GM12864 (cell line): Measurements from ENCODE around the gene MDFI.

Experiments
- DNase-seq: peaks from one replicate; pipeline ENCODE4 v3.0.0-alpha.2; 2011; ENCODE audit warnings: low read depth
- H3K4me3 ChIP-seq: 2 replicates; pipeline ENCODE4 v1.5.1; 2011; ENCODE audit warnings: mild to moderate bottlenecking, low read depth, low read length, control low read depth
- TF ChIP-seq, protein P1 (sequence below): IDR thresholded peaks from 2 replicates; pipeline ENCODE4 v1.5.1; 2011; ENCODE audit warnings: low read depth, mild to moderate bottlenecking, moderate library complexity, low read length, control low read depth, inconsistent platforms; ENCODE audit errors: missing control alignments

MDFI gene

DNA sequence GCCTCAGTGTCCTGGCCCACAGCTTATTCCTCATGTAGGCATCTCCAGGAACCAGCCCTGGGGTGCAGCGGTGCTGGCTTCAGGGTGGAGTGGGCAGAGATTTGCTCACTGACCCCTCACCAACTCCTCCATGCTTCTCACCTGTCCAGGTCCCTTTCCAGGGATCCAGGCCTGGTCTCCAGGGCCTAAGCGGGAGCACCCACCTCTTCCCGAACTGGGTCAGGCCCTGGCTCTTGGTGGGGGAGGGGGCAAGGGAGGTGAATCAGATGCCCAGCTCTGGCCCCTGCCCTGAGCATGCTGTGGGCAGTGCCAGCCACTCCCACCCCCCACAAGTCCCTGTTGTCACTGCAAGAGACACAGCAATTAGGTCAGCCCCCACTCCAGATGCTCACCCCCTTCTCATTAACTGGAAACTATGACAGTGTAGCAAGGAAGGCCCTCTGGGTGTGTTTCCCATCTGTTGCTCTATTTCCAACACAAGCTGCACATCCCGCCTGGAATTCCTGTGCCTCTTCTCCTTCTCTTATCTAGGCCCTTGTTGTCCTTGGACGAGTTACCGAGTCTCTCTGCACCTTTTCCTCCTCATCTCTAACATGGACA is 37.0 kb downstream of the MDFI start:
- no peak for DNase-seq
- no peak overlapping the region for H3K4me3 ChIP-seq
- TF ChIP-seq, protein P1, sequence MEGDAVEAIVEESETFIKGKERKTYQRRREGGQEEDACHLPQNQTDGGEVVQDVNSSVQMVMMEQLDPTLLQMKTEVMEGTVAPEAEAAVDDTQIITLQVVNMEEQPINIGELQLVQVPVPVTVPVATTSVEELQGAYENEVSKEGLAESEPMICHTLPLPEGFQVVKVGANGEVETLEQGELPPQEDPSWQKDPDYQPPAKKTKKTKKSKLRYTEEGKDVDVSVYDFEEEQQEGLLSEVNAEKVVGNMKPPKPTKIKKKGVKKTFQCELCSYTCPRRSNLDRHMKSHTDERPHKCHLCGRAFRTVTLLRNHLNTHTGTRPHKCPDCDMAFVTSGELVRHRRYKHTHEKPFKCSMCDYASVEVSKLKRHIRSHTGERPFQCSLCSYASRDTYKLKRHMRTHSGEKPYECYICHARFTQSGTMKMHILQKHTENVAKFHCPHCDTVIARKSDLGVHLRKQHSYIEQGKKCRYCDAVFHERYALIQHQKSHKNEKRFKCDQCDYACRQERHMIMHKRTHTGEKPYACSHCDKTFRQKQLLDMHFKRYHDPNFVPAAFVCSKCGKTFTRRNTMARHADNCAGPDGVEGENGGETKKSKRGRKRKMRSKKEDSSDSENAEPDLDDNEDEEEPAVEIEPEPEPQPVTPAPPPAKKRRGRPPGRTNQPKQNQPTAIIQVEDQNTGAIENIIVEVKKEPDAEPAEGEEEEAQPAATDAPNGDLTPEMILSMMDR, result no peak

DNA sequence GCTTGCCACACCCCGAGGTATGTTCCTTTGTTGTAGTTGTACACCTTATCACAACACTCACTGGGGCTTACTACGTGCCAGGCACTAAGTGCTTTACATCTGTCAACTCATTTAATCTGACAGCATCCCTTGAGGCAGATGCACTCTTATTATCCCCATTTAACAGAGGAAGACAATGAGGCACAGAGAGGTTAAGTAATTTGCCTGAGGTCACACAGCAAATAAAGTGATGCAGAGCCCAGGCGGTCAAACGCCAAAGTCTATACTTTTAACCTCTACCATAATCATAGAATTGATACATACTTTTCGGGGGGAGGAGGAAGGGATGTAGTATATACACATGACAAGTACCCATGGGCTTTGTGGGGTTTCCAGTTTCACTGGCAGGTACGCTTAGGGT is 37.7 kb downstream of the MDFI start:
- no peak overlapping the region for H3K4me3 ChIP-seq
- DNase-seq, result no peak
- TF ChIP-seq, protein P1, result no peak

DNA sequence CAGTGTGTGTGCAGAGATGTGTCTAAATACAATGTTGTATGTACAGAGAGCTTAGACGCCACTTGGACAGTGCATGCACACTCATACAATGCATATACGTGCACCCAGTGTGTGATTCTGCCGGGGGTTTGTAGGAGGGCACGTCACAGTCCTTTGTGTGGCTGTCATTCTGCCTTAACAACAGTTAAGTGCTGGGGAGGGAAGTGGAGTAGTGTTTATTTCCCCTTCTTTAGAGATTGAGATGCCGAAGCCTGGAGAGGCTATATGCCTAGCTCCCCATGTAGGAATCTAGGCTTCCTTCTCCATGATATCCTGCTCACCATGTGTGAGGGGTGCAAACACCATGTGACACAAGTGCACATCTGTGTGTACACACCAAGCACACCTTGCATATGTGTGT is 38.2 kb downstream of the MDFI start:
- TF ChIP-seq, protein P1, result no peak
- no peak overlapping the region for H3K4me3 ChIP-seq
- no peak for DNase-seq

DNA sequence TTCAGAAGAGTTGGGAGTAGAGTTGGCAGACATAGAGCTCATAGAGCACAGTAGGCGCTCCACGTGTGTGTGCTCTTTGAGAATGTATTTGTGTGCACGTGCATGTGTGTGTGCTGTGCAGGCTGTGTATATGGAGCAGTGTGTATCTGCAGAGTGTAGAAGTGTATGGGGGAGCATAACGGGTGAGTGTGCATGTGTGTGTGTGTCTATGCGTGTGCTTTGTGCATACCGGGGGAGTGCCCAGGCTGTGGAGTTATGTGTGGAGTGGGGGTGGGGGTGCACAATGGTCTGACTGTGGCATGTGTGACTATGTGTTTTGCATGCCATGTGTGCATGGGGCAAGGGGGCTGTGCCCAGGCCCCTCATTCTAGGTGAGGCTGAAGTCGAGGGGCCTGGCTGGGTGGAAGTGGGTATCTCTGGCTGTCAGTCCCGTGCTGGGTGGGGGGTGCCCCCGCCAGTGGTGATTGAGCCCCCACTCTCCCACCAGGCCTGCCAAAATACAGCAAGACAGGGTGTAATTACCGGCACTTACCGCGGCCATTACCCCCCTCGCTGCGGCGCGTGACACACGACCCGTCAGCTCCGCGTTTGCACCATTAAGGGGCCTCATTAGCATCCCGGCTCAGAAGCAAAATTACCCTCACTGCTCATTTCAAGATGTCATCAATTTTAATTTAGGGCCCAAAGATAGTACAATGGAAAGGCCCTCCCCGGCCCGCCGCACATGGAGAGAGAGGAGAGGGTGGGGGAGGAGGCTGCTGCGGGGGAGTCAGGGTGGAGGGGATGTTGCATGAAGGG is 39.1 kb downstream of the MDFI start:
- TF ChIP-seq, protein P1, result no peak
- DNase-seq, result no peak
- no peak overlapping the region for H3K4me3 ChIP-seq

DNA sequence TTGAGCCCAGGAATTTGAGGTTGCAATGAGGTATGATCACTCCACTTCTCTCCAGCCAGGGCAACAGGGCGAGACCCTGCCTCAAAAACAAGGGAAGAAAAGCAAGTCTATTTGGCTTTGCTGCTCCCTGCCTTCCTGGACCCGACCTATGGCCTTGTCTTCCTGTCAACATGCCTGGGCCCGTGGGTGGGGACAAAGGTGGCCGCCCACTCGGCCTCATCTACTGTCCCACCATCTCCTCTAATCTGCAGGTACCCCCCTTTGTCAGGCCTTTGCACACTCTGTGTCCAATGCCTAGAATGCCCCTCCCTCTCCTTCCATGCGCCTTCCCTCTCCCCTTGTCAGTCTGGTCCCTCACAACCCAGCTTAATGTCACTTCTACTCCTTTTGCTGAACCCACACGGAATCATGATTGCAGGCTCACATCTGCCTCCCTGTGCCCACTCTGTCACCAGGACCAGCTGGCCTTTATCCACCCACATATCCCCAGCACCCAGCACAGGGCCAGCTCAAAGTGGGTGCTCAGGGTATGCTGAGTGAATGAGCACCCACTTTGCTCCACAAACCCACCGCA is 40.3 kb downstream of the MDFI start:
- DNase-seq, result no peak
- TF ChIP-seq, protein P1, result no peak
- no peak overlapping the region for H3K4me3 ChIP-seq

DNA sequence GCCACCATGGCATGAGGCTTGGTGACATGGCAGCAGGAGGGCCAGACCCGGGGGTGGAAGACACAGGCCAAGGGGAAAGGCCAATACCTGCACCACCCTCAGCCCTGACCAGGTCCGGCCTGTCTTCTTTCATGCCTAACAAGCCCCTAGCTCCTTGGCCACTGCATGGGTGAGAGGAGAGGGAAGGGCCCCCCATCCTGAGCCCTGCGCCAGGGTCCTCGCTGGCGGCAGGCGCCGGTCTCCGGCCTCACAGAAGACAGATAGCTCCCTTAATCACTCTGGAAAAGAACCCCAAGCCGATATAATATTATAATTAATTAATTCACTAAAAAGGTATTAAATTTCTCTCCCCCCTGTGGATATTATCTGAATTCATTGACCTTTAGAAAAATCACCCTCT is 41.4 kb downstream of the MDFI start:
- DNase-seq, result no peak
- TF ChIP-seq, protein P1, result no peak
- H3K4me3 ChIP-seq, result no peak overlapping the region
